ENCODE results near the gene SIGLEC9.
"Not testable (repeated sequence)": the region's sequence is repeated elsewhere in the genome, so short reads cannot be mapped to it uniquely, and the experiment has no call there.

Gene SIGLEC9

DNA sequence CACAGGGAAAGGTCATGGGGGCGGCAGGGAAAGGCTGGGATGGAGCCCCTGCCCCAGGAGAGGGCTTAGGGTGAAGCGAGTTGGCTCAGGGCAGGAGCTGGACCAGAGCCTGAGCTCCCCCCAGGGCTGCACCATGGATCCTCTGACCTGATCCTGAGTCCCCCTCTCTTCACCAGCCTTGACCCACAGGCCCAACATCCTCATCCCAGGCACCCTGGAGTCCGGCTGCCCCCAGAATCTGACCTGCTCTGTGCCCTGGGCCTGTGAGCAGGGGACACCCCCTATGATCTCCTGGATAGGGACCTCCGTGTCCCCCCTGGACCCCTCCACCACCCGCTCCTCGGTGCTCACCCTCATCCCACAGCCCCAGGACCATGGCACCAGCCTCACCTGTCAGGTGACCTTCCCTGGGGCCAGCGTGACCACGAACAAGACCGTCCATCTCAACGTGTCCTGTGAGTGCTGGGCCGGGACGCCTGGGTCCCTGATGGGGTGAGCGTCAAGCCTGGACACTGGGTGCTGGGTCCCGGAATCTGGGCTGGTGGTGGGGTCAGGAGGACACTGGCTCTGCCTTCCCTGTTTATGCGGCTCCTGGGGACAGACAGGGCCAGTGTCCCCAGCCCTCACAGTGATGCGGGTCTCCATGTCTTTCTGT, 842 bp downstream of the SIGLEC9 start:
- no peak for DNase-seq

DNA sequence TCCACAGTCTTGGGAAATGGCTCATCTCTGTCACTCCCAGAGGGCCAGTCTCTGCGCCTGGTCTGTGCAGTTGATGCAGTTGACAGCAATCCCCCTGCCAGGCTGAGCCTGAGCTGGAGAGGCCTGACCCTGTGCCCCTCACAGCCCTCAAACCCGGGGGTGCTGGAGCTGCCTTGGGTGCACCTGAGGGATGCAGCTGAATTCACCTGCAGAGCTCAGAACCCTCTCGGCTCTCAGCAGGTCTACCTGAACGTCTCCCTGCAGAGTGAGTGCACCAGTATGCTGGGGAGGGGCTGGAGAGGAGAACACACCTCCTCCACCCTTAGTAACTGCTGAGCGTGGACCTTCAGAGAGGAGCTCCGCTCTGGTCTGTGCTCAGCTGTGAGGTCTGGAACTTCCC, 2.3 kb downstream of the SIGLEC9 start:
- DNase-seq, result no peak

DNA sequence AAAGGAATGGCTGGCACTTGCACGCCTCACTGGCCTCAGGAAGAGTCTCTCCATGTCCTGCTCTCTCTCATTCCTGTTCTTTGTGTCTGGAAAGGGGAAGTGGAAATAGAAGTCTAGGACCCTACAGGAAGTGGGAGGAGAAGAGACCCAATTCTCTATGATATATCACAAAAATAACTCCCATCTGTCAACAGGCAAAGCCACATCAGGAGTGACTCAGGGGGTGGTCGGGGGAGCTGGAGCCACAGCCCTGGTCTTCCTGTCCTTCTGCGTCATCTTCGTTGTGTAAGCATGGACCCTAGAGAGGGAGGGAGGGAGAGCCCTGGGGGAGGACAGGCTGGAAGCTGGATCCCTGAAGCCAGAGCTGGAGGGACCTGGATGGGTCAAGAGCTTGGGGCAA, 3.0 kb downstream of the SIGLEC9 start:
- no peak for DNase-seq

- DNase-seq, result no peak
These were observed 3.5 kb downstream of the SIGLEC9 start for GRCh38 chr19:51128227-51128626.

DNA sequence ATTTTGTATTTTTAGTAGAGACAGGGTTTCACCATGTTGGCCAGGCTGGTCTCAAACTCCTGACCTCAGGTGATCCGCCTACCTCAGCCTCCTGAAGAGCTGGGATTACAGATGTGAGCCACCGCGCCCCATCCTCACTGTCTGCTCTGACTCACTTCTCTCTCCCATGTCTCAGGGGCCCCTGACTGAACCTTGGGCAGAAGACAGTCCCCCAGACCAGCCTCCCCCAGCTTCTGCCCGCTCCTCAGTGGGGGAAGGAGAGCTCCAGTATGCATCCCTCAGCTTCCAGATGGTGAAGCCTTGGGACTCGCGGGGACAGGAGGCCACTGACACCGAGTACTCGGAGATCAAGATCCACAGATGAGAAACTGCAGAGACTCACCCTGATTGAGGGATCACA, 5.0 kb downstream of the SIGLEC9 start:
- no peak for DNase-seq

- peak; percentile 43 for DNase-seq
These were observed 7.3 kb downstream of the SIGLEC9 start for GRCh38 chr19:51131780-51132680.

GRCh38 chr19:51135004-51135403, 10.3 kb downstream of the SIGLEC9 start:
- no peak for DNase-seq

GRCh38 chr19:51135986-51136762, 11.5 kb downstream of the SIGLEC9 start:
- no peak for DNase-seq

DNA sequence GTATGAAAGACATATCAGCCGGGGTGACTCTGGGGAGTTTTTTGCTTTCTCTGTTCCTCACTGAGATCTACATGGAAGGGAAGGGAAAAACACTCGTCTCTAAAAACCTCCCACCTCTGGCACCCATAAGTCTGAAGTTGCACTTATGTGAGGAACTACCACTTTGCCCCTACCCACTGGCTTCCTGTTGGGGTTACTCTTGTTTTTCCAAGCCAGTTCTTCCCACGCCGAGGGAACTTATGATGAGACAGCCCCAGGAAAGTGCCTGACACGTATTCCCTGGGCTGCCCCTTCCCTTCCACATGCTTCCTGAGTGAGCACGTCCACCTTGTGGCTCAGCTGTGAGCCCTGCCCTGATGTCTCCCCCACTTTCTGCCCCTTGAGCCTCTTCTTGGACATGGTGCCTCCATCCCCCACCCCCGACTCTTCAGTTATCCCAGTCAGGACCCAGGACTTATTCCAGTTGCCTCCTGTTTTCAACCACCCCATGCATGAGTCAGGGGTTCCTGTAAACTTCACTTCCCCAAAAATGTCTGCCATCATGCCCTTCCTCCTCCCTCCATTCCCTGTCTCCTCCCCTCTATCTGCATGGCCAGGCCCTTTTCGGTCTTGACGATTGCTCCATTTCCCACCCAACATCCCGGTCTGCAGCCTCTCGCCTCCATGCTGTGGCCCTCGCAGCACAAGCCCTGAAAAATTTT, 12.3 kb downstream of the SIGLEC9 start:
- no peak for DNase-seq

- no peak for DNase-seq
These were observed 13.2 kb downstream of the SIGLEC9 start for GRCh38 chr19:51137792-51138425.

DNA sequence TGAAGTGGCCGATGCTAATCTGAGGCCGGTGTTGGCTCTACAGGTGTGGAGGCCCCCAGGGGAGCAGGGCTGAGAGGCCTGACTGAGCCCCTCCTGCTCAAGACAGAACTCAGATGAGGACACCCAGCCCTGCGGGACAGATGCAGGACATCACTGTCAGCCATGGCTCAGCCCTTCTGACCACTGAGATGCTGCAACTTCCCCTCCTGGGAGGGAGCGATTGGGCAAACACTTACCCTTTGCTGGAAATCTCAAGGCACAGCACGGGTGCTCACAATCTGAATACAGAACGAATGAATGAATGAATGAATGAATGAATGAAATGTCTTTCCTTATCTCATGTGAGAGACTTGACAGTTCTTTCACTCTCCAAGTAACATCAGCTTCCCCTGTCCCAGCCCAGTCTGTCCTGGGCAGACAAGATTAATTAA, 13.9 kb downstream of the SIGLEC9 start:
- DNase-seq, result no peak

DNA sequence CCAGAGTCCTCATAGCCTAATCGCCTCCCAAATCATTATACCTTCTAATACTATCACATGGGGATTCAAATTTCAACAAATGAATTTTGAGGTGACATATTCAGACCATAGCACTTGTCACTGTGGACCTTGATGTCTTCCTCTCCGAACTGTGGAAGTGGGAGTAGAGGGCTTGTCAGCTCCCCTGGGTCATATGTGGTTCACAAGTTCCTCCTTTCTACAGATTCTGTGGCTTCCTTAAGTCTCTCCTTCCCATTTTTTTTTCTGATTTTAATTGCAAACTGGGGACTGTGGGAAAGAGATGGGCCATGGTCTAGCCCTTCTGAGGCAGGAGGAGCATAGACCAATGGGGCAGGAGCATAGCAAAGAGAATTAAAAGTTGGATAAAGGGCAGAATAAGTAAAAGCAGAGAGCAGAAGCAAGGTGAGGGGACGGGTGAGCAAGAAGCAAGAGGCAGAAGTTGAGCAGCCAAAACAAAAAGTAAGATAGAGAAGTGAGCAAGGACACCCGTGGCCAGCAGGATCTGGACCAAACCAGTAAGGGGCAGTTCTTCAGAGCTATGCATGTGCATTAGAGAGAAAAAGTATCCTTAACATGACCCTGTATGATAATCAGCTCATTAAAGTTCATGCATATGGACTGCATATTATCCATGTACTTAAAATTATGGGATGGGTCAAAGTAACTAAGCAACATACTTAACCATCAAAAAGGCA, 14.8 kb downstream of the SIGLEC9 start:
- no peak for DNase-seq

GRCh38 chr19:51140441-51140840, 15.7 kb downstream of the SIGLEC9 start:
- DNase-seq, result no peak

DNA sequence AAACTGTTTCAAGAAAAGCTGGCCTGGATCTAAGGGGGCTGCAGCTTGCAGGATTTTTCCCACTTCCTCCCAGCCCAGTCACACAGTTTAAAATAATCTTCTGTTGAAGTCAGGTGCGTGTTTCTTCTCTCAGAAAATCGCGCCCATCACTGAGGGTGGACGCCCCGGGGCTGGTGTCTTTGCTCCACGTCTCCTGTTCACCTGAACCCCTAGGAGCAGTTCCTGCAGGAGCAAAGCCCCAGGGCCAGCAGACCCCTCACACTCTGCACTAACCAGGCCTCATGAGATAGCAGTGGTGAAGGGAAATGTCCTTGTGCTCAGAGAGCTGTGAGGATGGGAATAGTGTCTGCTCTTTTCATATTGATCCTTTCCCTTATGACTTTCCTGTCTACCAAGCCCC, 16.5 kb downstream of the SIGLEC9 start:
- no peak for DNase-seq

DNA sequence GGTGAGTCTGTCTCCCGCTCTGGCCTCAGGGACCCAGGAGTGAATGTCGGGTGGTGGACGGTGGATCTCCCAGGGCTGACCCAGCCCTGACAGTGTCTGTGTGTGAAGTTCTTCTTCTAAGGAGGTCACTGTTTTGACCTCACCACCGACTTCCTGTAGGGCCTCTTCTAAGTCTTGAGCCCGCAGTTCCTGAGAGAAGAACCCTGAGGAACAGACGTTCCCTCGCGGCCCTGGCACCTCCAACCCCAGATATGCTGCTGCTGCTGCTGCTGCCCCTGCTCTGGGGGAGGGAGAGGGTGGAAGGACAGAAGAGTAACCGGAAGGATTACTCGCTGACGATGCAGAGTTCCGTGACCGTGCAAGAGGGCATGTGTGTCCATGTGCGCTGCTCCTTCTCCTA, 17.4 kb downstream of the SIGLEC9 start, which contains the start of gene SIGLEC7:
Gene SIGLEC7 (plus strand): TSS at position 183 of the 400 bp plus-strand sequence. CDS start 69 bp downstream, at position 252.
- no peak for DNase-seq

GRCh38 chr19:51142809-51143475, 18.2 kb downstream of the SIGLEC9 start:
- DNase-seq, result not testable (repeated sequence)

GRCh38 chr19:51143486-51143885, 18.8 kb downstream of the SIGLEC9 start:
- no peak for DNase-seq

DNA sequence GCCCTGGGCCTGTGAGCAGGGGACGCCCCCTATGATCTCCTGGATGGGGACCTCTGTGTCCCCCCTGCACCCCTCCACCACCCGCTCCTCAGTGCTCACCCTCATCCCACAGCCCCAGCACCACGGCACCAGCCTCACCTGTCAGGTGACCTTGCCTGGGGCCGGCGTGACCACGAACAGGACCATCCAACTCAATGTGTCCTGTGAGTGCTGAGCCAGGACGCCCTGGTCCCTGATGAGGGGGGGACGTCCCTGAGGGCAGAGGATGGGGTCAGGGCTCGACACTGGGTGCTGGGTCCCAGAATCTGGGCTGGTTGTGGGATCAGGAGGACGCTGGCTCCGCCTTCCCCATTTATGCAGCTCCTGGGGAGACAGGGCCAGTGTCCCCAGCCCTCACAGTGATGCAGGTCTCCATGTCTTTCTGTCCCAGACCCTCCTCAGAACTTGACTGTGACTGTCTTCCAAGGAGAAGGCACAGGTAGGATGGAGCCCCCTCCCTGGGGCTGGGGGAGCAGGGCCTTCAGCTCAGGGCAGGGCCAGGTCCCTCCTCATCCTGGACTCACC, 19.9 kb downstream of the SIGLEC9 start:
- no peak for DNase-seq

DNA sequence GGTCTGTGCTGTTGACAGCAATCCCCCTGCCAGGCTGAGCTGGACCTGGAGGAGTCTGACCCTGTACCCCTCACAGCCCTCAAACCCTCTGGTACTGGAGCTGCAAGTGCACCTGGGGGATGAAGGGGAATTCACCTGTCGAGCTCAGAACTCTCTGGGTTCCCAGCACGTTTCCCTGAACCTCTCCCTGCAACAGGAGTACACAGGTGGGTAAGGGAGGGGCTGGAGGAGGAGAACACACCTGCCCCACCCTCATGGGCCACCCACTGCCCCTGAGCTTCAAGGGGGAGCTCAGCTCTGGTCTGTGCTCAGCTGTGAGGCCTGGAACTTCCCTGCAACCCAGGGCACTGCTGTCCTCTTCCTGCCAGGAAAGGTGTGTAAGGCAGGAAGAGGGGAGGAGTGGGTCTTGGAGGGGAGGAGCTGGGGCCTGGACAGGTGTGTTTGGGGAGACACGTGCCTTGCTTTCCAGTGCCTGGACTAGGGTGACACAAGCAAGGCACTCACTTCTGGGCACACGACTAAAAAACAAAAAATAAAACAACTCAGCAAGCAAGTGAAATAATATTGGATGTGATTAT, 21.3 kb downstream of the SIGLEC9 start:
- no peak for DNase-seq

- no peak for DNase-seq
These were observed 22.0 kb downstream of the SIGLEC9 start for GRCh38 chr19:51146751-51147150.
